Measurements from ENCODE around the gene MARCHF2.
"Not testable (repeated sequence)": the region's sequence is repeated elsewhere in the genome, so short reads cannot be mapped to it uniquely, and the experiment has no call there.

The MARCHF2 gene, protein sequence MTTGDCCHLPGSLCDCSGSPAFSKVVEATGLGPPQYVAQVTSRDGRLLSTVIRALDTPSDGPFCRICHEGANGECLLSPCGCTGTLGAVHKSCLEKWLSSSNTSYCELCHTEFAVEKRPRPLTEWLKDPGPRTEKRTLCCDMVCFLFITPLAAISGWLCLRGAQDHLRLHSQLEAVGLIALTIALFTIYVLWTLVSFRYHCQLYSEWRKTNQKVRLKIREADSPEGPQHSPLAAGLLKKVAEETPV

DNA sequence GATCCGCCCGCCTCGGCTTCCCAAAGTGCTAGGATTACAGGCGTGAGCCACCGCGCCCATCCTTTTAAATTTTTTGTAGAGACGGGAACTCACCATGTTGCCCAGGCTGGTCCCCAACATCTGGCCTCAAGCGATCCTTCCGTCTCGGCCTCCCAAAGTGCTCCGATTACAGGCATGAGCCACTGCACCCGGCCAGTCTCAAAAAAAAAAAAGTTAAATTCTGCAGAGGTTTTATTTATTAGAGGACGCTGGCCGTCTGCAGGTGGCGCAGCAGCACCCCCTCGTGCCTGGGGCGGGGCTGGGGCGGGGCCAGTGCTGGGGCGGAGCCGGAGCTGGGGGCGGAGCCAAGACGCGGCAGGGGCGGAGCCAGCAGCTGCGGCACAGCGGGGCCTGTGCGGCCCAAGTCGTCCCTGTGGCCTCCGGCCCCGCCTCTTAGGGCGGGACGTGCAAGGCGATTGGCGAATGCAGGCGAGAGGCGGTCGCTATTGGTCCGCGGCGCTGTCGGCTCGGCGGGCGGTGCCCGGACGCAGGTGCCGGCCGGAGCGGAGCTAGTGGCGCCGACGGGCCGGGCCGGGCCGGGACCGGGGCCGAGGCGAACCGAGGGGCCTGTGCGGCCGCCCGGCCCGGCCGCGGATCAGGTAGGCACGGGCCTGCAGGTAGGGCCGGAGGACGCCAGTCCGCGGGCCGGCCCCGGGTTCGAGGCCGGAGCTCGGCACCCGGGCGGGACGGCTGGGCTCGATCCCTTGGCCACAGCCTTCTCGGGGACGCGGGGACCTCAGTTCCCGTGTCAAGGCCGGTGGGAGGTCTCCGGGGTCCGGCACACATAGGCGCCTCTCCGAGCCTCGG lies at the start of gene MARCHF2:
Gene MARCHF2, plus strand, starts transcription at position 523 of the 846 bp plus-strand sequence. CDS start 8,536 bp downstream, outside the sequence.
- DNase-seq (ENCODE audit: low spot score), result peak; percentile 95

DNA sequence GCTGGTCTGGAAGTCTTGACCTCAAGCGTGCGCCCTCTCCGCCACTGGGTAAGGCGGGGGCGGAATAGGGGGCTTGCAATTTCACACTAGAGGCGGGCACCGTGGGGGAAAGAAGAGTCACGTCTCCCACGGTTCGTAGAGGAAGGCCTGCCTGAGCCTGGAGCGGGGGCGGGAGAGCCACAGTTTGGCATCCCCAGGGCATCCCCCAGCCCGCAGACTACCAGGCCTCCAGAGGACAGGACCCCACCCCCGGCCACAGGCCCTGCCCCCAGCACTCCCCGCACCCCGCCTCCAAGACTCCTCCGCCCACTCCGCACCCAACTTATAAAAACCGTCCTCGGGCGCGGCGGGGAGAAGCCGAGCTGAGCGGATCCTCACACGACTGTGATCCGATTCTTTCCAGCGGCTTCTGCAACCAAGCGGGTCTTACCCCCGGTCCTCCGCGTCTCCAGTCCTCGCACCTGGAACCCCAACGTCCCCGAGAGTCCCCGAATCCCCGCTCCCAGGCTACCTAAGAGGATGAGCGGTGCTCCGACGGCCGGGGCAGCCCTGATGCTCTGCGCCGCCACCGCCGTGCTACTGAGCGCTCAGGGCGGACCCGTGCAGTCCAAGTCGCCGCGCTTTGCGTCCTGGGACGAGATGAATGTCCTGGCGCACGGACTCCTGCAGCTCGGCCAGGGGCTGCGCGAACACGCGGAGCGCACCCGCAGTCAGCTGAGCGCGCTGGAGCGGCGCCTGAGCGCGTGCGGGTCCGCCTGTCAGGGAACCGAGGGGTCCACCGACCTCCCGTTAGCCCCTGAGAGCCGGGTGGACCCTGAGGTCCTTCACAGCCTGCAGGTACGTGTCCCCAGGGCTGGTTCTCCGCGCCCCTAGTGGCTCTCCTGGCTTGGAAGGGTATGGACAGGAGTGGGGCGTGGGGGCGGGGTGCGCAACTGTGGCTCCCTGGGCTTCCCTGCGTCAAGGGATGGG lies 49.0 kb upstream of the MARCHF2 start, which contains the start of gene ANGPTL4:
Gene ANGPTL4, plus strand, starts transcription at position 353 of the 969 bp plus-strand sequence. Its CDS starts 167 bp downstream, at position 520.
- DNase-seq (ENCODE audit: low spot score), result peak; percentile 35

DNA sequence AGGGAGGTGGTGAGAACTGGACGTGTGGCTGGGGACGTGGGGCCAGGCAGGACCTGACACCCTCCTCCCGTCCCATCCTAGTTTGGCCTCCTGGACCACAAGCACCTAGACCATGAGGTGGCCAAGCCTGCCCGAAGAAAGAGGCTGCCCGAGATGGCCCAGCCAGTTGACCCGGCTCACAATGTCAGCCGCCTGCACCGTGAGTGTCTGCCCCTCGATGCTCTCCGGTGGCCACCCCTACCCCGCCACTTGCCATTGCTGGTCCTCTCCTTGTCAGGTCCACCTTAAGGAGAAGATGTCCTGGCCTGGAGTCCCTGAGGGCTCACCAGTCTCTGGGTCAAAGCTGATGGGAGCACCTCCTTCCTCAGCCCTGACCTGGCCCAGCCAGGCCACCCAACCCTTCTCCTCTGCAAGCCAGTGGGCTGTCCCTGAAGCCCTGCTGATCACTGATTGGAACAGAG lies 47.0 kb upstream of the MARCHF2 start:
- DNase-seq (ENCODE audit: low spot score), result no peak

GRCh38 chr19:8366961-8367326 lies 46.2 kb upstream of the MARCHF2 start:
- DNase-seq (ENCODE audit: low spot score), result no peak

DNA sequence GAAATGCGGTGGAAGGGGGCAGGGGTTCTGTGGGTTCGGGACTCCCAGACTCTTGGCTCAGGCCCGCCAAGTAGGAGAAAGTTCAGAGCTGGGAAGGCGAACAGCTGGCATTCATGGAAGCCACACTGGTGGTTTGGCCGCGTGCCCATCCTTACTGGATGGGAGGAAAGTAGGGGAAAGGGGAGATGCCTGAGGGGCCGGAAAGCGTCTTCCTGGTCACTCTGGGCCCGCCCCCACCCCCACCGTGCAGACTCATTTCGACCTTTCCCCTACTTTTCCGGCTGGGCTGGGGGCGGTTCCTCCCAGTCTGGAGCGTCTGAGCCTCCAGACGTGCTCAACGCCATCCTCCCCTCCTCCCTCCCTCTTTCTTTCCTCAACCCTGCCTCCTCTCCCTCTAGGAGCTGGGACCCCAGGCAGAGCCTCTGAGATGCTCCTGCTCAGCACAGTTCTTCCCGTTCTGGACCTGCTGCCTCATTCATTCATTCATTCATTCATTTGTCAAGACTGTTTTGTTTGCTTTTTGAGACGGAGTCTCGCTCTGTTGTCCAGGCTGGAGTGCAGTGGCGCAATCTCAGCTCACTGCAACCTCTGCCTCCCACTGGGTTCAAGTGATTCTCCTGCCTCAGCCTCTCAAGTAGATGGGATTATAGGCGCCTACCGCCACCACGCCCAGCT lies 45.6 kb upstream of the MARCHF2 start:
- no peak for DNase-seq (ENCODE audit: low spot score)

DNA sequence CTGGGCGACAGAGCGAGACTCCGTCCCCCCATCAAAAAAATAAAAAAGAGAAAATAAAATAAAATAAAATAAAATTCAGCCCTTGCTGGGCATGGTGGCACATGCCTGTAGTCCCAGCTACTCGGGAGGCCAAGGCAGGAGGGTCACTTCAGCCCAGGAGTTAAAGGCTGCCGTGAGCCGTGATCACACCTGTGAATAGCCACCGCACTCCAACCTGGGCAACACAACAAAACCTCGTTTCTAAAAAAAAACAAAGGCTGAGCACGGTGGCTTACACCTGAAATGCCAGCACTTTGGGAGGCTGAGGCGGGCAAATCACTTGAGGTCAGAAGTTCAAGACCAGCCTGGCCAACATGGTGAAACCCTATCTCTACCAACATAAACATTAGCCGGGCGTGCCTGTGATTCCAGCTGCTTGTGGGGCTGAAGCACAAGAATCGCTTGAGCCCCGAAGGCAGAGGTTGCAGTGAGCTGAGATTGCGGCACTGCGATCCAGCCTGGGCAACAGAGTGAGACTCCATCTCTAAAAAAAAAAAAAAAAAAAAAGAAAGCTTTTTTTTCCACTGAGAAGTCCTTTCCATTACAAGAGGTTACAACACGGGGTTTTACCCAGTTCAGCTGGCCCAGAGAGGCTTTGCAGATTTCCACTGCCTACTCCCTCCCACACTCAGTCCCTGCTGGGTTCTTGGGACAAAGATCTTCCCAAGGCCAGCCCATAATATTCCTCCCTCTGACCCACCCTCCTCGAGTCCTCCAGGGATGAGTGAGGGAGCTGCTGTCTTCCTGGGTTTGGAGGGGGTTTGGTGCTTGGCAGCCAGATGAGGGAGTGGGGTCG lies 42.7 kb upstream of the MARCHF2 start:
- DNase-seq (ENCODE audit: low spot score), result no peak

- DNase-seq (ENCODE audit: low spot score), result no peak
These were observed 41.9 kb upstream of the MARCHF2 start for GRCh38 chr19:8371011-8371804.

- no peak for DNase-seq (ENCODE audit: low spot score)
These were observed 39.0 kb upstream of the MARCHF2 start for GRCh38 chr19:8373867-8374813.

GRCh38 chr19:8375766-8376165 lies 37.3 kb upstream of the MARCHF2 start:
- DNase-seq (ENCODE audit: low spot score), result not testable (repeated sequence)

GRCh38 chr19:8376373-8376974 lies 36.6 kb upstream of the MARCHF2 start:
- DNase-seq (ENCODE audit: low spot score), result not testable (repeated sequence)

DNA sequence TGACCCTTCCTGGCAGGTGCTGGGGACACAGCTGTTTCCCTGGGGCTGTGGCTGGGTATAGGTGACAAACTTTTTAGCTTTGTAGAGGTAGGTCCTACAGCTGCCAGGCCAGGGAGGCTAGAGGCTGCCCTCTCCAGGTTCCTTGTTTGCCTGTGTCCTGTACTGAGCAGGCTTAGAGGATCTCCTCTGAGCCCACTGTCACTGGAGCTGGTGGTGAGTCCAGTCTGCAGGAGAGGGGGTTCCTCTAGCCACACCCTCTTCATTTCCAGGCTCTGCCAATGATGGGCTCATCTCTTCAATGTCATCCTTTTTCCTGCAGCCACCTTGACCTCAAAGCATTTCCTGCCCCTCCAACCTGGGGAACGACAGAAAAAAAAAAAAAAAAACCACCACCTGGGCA lies 35.5 kb upstream of the MARCHF2 start:
- DNase-seq (ENCODE audit: low spot score), result no peak

DNA sequence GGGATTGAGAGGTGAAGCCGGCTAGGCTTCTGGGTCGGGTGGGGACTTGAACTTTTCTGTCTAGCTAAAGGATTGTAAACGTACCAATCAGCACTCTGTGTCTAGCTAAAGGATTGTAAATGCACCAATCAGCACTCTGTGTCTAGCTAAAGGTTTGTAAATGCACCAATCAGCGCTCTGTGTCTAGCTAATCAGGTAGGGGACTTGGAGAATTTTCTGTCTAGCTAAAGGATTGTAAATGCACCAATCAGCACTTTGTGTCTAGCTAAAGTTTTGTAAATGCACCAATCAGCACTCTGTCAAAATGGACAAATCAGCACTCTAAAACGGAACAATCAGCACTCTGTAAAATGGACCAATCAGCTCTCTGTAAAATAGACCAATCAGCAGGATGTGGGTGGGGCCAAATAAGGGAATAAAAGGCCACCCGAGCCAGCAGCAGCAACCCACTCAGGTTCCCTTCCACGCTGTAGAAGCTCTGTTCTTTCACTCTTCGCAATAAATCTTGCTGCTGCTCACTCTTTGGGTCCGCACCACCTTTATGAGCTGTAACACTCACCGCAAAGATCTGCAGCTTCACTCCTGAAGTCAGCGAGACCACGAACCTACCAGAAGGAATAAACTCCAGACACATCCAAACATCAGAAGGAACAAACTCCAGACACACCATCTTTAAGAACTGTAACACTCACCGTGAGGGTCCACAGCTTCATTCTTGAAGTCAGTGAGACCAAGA lies 33.8 kb upstream of the MARCHF2 start:
- not testable (repeated sequence) for DNase-seq (ENCODE audit: low spot score)

DNA sequence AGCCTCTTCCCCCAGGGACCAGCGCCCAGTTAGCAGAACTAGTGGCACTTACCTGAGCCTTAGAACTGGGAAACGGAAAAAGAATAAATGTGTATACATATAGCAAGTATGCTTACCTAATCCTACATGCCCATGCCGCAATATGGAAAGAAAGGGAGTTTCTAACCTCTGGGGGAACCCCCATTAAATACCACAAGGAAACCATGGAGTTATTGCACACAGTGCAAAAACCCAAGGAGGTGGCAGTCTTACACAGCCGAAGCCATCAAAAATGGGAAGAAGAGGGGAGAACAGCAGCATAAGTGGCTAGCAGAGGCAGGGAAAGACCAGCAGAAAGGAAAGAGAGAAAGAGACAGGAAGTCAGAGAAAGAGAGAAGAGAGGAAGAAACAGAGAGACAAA lies 28.5 kb upstream of the MARCHF2 start:
- DNase-seq (ENCODE audit: low spot score), result not testable (repeated sequence)

DNA sequence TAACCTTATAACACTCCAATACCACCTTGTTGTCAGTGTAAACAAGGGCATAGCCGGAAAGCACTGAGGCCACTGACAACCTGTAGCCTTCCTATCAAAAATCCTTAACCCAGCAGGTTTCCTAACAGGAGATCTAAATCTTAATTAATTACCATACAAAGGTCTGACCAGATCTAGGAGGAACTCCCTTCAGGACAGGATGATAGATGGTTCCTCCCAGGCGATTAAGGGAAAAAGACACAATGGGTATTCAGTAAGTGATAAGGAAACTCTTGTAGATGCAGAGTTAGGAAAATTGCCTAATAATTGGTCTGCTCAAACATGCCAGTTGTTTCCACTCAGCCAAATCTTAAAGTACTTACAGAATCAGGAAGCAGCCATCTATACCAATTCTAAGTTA lies 28.0 kb upstream of the MARCHF2 start:
- DNase-seq (ENCODE audit: low spot score), result not testable (repeated sequence)

DNA sequence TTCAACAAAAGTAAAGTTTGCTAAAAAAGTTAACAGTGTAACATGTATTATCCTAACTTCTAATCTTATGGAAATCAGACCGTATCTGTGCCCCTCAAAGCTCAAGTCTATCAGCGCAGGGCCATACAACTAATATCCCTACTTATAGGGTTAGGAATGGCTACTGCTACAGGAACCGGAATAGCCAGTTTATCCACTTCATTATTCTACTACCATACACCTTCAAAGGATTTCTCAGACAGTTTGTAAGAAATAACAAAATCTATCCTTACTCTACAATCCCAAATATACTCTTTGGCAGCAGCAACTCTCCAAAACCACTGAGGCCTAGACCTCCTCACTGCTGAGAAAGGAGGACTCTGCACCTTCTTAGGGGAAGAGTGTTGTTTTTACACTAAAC lies 27.5 kb upstream of the MARCHF2 start:
- not testable (repeated sequence) for DNase-seq (ENCODE audit: low spot score)

DNA sequence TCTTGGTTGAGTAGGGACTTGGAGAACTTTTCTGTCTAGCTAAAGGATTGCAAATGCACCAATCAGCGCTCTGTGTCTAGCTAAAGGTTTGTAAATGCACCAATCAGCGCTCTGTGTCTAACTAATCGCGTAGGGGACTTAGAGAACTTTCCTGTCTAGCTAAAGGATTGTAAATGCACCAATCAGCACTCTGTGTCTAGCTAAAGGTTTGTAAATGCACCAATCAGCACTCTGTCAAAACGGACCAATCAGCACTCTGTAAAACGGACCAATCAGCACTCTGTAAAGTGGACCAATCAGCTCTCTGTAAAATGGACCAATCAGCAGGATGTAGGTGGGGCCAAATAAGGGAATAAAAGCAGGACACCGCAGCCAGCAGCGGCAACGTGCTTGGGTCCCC lies 26.7 kb upstream of the MARCHF2 start:
- DNase-seq (ENCODE audit: low spot score), result not testable (repeated sequence)

DNA sequence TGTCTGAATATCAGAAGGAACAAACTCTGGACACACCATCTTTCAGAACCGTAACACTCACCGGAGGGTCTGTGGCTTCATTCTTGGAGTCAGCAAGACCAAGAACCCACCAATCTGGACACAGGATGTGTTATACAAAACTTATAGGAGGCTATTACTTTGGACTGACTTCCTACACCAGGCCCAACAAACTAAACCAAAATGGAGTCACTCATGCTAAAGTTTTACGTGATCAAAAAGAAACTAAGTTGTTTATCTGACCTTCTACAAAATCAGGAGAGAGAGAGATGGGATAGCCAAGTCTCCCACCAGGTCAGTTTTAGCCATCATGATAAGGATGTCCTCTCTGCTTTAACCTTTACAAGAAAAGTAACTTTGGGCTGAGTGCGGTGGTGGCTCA lies 26.1 kb upstream of the MARCHF2 start:
- no peak for DNase-seq (ENCODE audit: low spot score)

Measured in CD4-positive, alpha-beta T cell treated with Interleukin-6 at 100 ng/mL for 8 hours (primary cell).